Fibroblast of pulmonary artery (primary cell): ENCODE results near the gene PRKCG.
A peak's percentile ranks its signal among the peaks of the same experiment; 100 is the strongest.
"Not testable (repeated sequence)": the region's sequence is repeated elsewhere in the genome, so short reads cannot be mapped to it uniquely, and the experiment has no call there.

Source experiments
- DNase-seq: peaks from one replicate; pipeline ENCODE4 v3.0.0-alpha.2; 2010; ENCODE audit warnings: low read depth
- H3K4me3 ChIP-seq: replicated peaks from 2 replicates; pipeline ENCODE4 v1.5.1; 2011; ENCODE audit warnings: low read depth, mild to moderate bottlenecking, control low read depth, low read length, moderate library complexity
- CTCF ChIP-seq: IDR thresholded peaks from 2 replicates; pipeline ENCODE4 v1.5.1; 2011; ENCODE audit warnings: mild to moderate bottlenecking, control low read depth, low read length, inconsistent platforms; ENCODE audit errors: missing control alignments

PRKCG gene

GRCh38 chr19:53881482-53882390, at the start of gene PRKCG:
PRKCG (plus strand) TSS chr19:53882197; CDS start chr19:53882495, 298 bp downstream.
- H3K4me3 ChIP-seq = peak within 1 kb of the TSS; percentile 37
- no peak for DNase-seq
- peak; percentile 5 for TF ChIP-seq CTCF

DNA sequence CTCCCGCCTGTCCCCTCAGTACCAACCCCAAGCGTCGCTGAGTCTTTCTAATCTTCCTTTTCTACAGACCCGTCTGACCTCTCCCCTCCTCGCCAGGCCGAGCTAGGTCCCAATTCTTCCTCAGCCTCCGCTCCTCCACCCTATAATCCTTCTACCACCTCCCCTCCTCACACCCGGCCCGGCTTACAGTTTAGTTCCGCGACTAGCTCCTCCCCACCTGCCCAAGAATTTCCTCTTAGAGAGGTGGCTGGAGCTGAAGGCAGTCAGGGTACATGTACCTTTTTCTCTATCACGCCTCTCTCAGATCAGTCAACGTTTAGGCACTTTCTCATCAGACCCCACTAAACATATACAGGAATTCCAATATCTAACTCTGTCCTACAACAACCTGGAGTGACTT, 49.1 kb upstream of the PRKCG start:
- DNase-seq, H3K4me3 ChIP-seq: not testable (repeated sequence)

DNA sequence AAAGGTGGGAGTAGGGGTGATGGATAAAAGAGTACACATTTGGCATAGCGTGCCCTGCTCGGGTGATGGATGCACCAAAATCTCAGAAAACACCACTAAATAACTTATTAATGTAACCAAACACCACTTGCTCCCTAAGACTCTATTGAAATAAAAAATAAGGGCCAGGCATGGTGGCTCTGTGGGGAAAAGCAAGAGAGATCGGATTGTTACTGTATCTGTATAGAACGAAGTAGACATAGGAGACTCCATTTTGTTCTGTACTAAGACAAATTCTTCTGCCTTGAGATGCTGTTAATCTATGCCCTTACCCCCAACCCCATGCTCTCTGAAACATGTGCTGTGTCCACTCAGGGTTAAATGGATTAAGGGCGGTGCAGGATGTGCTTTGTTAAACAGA, 43.6 kb upstream of the PRKCG start:
- not testable (repeated sequence) for H3K4me3 ChIP-seq, DNase-seq

DNA sequence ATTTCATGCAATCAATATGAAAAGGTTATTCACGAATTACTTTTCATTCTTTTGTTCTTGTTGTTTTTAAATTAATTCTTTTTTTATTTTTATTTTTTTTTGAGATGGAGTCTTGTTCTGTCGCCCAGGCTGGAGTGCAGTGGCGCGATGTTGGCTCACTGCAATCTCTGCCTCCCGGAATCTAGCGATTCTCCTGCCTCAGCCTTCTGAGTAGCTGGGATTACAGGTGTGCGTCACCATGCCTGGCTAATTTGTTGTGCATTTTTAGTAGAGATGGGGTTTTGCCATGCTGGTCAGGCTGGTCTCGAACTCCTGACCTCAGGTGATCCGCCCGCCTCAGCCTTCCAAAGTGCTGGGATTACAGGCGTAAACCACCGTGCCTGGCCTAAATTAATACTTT, 41.8 kb upstream of the PRKCG start:
- DNase-seq, H3K4me3 ChIP-seq: not testable (repeated sequence)

- H3K4me3 ChIP-seq = not testable (repeated sequence)
Observed at GRCh38 chr19:53840914-53841313, 41.1 kb upstream of the PRKCG start.

GRCh38 chr19:53844849-53845246, 37.1 kb upstream of the PRKCG start:
- H3K4me3 ChIP-seq = no peak overlapping the region
- DNase-seq = no peak
- no peak for TF ChIP-seq CTCF

More at GRCh38 chr19:53840914-53841313, 41.1 kb upstream of the PRKCG start:
- DNase-seq = peak; percentile 88

GRCh38 chr19:53847555-53847954, 34.4 kb upstream of the PRKCG start:
- no peak overlapping the region for H3K4me3 ChIP-seq
- DNase-seq = no peak
- no peak for TF ChIP-seq CTCF

GRCh38 chr19:53849237-53849676, 32.7 kb upstream of the PRKCG start:
- H3K4me3 ChIP-seq = no peak overlapping the region
- peak; percentile 94 for DNase-seq
- TF ChIP-seq CTCF = no peak

DNA sequence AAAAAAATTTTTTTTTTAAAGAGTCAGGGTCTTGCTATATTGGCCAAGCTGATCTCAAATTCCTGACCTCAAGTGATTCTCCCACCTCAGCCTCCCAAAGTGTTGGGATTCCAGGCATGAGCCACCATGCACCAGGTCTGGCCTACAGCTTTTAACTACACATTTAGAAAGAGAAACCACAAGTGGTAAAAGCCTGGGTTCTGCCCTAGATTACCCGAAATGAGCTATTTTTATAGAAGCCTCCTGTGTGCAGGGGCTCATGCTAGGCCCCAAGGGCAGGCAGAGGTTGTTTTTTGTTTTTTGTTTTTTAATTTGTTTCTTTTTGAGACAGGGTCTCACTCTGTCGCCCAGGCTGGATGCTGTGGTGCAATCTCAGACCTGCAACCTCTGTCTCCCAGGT, 28.3 kb upstream of the PRKCG start:
- DNase-seq = no peak
- no peak for TF ChIP-seq CTCF
- H3K4me3 ChIP-seq = no peak overlapping the region
